HepG2 (cell line): ENCODE data around the gene PARD3. TPM values are rescaled to one million over a fixed set of nuclear protein-coding genes. Genes with fewer than 3 reads are reported as not detected.

Experiments used
- ATAC-seq: fragments of 200-7000 bp; cut with Tn5 transposase; 3 replicates; pipeline ENCODE4 v1.9.1; 2020; ENCODE audit warnings: mild to moderate bottlenecking, moderate library complexity
- BruUV-seq: library from RNA; stranded (reverse); fragments of 400-500 nt; replicated peaks from 2 replicates; lab custom pipeline; 2021; lab: Mats Ljungman, UMichigan
- CTCF ChIA-PET: fragments of 300-600 bp; formaldehyde crosslinking; extraction: SDS; loops from one replicate; lab custom pipeline; 2021; ENCODE audit warnings: low total read pairs, inconsistent platforms, low intra/inter-chr PET ratio; lab: Yijun Ruan, JAX
- POLR2A ChIA-PET: fragments of 350-600 bp; sonication (Branson Sonifier 250); formaldehyde crosslinking; loops from one replicate; lab custom pipeline; 2020; ENCODE audit warnings: antibody characterized with exemption, inconsistent platforms; lab: Yijun Ruan, JAX
- DNase-seq: peaks from one replicate; pipeline ENCODE4 v3.0.0-alpha.2; 2015; ENCODE audit warnings: low spot score
- FAIRE-seq: peaks from 3 replicates; lab custom pipeline; 2011; peaks lifted over from hg19 to GRCh38; lab: Jason Lieb, UNC
- H2AFZ ChIP-seq: one replicate; pipeline ENCODE4 v1.6.1; 2011; ENCODE audit warnings: low read length, inconsistent platforms
- H3K27ac ChIP-seq: fragments of 300-600 bp; 3 replicates; pipeline ENCODE4 v1.8.0; 2011; ENCODE audit warnings: mixed run types, mild to moderate bottlenecking, mixed read lengths, low read length, inconsistent platforms; ENCODE audit not compliant: insufficient read depth; ENCODE audit errors: extremely low read length
- H3K27me3 ChIP-seq, 2 experiments: fragments of 200-600 bp in 1 of 2; 2 replicates in 1 of 2; 3 replicates in 1 of 2; pipeline versions ENCODE4 v1.6.0 to v1.8.0; 2011; ENCODE audit warnings: low read length in 2 of 2, mild to moderate bottlenecking in 2 of 2, moderate library complexity in 2 of 2, inconsistent platforms in 1 of 2; ENCODE audit not compliant: insufficient read depth in 2 of 2, control insufficient read depth in 1 of 2
- H3K36me3 ChIP-seq, 2 experiments: fragments of 200-600 bp in 1 of 2; replicated peaks in 1 of 2; 2 replicates in 1 of 2; 3 replicates in 1 of 2; pipeline versions ENCODE4 v1.5.1 to v1.8.0; 2011; ENCODE audit warnings: low read length in 2 of 2, inconsistent platforms in 1 of 2; ENCODE audit not compliant: insufficient read depth in 2 of 2, control insufficient read depth in 1 of 2
- H3K4me1 ChIP-seq: 2 replicates; pipeline ENCODE4 v1.5.1; 2012; ENCODE audit warnings: low read length, inconsistent platforms; ENCODE audit not compliant: insufficient read depth
- H3K4me2 ChIP-seq: 2 replicates; pipeline ENCODE4 v1.6.0; 2011; ENCODE audit warnings: low read depth, low read length, inconsistent platforms
- H3K4me3 ChIP-seq, 3 experiments: fragments of 200-600 bp in 1 of 3; sonication (generic), shearing (Covaris generic) in 1 of 3; replicated peaks in 1 of 3; 2 replicates each; pipeline ENCODE4 v1.5.1; 2011 to 2016; ENCODE audit warnings: low read length in 3 of 3, inconsistent platforms in 2 of 3, low read depth in 2 of 3, mild to moderate bottlenecking in 2 of 3, control low read depth in 1 of 3, mixed read lengths in 1 of 3; ENCODE audit not compliant: insufficient read depth in 1 of 3
- H3K79me2 ChIP-seq: one replicate; pipeline ENCODE4 v1.6.1; 2011; ENCODE audit warnings: low read length, inconsistent platforms; ENCODE audit not compliant: insufficient read depth
- H3K9ac ChIP-seq: 2 replicates; pipeline ENCODE4 v1.6.0; 2011; ENCODE audit warnings: mild to moderate bottlenecking, low read depth, low read length, inconsistent platforms; ENCODE audit not compliant: insufficient read depth
- H3K9me3 ChIP-seq: 2 replicates; pipeline ENCODE4 v1.5.1; 2012; ENCODE audit warnings: mild to moderate bottlenecking, low read length
- H4K20me1 ChIP-seq: 2 replicates; pipeline ENCODE4 v1.6.0; 2011; ENCODE audit warnings: inconsistent platforms, mild to moderate bottlenecking, low read length, moderate library complexity; ENCODE audit not compliant: insufficient read depth
- BRCA1 ChIP-seq: sonication (generic); formaldehyde crosslinking; IDR thresholded peaks from 2 replicates; pipeline ENCODE4 v1.4.0; 2020; ENCODE audit warnings: missing genetic modification reagents
- HNF4A ChIP-seq: sonication (generic); formaldehyde crosslinking; IDR thresholded peaks from 2 replicates; pipeline ENCODE4 v1.4.0; 2020; ENCODE audit warnings: missing genetic modification reagents
- IKZF4 ChIP-seq: sonication (generic); formaldehyde crosslinking; IDR thresholded peaks from 2 replicates; pipeline ENCODE4 v1.5.1; 2020; ENCODE audit warnings: borderline replicate concordance, mild to moderate bottlenecking, low read depth, missing genetic modification reagents; ENCODE audit errors: not compliant biosample characterization
- KLF13 ChIP-seq: sonication (generic); formaldehyde crosslinking; IDR thresholded peaks from 2 replicates; pipeline ENCODE4 v1.4.0; 2020; ENCODE audit warnings: mild to moderate bottlenecking, missing genetic modification reagents
- SUZ12 ChIP-seq: fragments of 150-350 bp; IDR thresholded peaks from 2 replicates; pipeline ENCODE4 v1.6.1; 2014; ENCODE audit warnings: low read depth, low read length
- ZIK1 ChIP-seq: sonication (generic); formaldehyde crosslinking; IDR thresholded peaks from 2 replicates; pipeline ENCODE4 v1.5.0; 2020; ENCODE audit warnings: mild to moderate bottlenecking, low read depth, missing genetic modification reagents, borderline replicate concordance
- ZNF546 ChIP-seq: sonication (generic); formaldehyde crosslinking; conservative IDR thresholded peaks from 2 replicates; pipeline ENCODE4 v1.8.1; 2023; ENCODE audit warnings: mild to moderate bottlenecking, missing genetic modification reagents
- ZNF562 ChIP-seq: sonication (generic); formaldehyde crosslinking; IDR thresholded peaks from 2 replicates; pipeline ENCODE4 v1.8.0; 2022; ENCODE audit warnings: missing genetic modification reagents, borderline replicate concordance
- ZNF75D ChIP-seq: sonication (generic); formaldehyde crosslinking; IDR thresholded peaks from 2 replicates; pipeline ENCODE4 v1.8.1; 2023; ENCODE audit warnings: missing genetic modification reagents, mild to moderate bottlenecking, borderline replicate concordance
- ZNF775 ChIP-seq: sonication (generic); formaldehyde crosslinking; IDR thresholded peaks from 2 replicates; pipeline ENCODE4 v1.4.0; 2020; ENCODE audit warnings: missing genetic modification reagents, mild to moderate bottlenecking, moderate library complexity, borderline replicate concordance
- ZNF788 ChIP-seq: sonication (generic); formaldehyde crosslinking; IDR thresholded peaks from 2 replicates; pipeline ENCODE4 v1.5.0; 2020; ENCODE audit warnings: mild to moderate bottlenecking, missing genetic modification reagents, borderline replicate concordance
- ZSCAN21 ChIP-seq: sonication (generic); formaldehyde crosslinking; IDR thresholded peaks from 2 replicates; pipeline ENCODE4 v1.8.0; 2022; ENCODE audit warnings: mild to moderate bottlenecking, missing genetic modification reagents, moderate library complexity, borderline replicate concordance
- WGBS: methylation state at CpG from one replicate; pipeline ENCODE4 v1.1.6; 2017; ENCODE audit warnings: low lambda C conversion rate; 5-methylcytosine and 5-hydroxymethylcytosine counted together
- in situ Hi-C: cut with HindIII; loops from 2 replicates; pipeline ENCODE4 v1.10.0; 2017; ENCODE audit warnings: low pct_unique_long_range_greater_than_20kb; ENCODE audit not compliant: extremely low pct_ligation_motif_present
- intact Hi-C: fragments of 100-400 bp; cut with micrococcal nuclease; formaldehyde crosslinking; loops from one replicate; pipeline ENCODE4 v1.10.0; 2022; ENCODE audit not compliant: unreplicated experiment
- polyA plus RNA-seq, 8 experiments: library from polyadenylated mRNA; depleted of rRNA in 3 of 8; stranded (reverse) in 7 of 8; unstranded in 1 of 8; fragments of >200 nt; fragmentation: Illumina TruSeq in 4 of 8; extraction: Trizol in 4 of 8; gene quantifications; 2 replicates each; pipeline versions ENCODE4 v1.2.1 to v1.2.3, GENCODE V29; 2011 to 2016; ENCODE audit warnings: low read depth in 4 of 8, missing spikeins in 1 of 8, mixed read lengths in 1 of 8; ENCODE audit not compliant: insufficient read depth in 1 of 8
- total RNA-seq, 5 experiments: library from RNA; depleted of rRNA; stranded (reverse); fragments of >200 nt; fragmentation: Illumina TruSeq; extraction: Trizol; gene quantifications; 2 replicates each; pipeline ENCODE4 v1.2.3, GENCODE V29; 2016; ENCODE audit warnings: low read depth in 1 of 5

Gene PARD3
- total and polyA plus RNA-seq, 2 of the 13 experiments (the other 11 are each of a cell fraction or from before 2014, with no cell fraction given): 40.9 to 60.0 TPM

DNA sequence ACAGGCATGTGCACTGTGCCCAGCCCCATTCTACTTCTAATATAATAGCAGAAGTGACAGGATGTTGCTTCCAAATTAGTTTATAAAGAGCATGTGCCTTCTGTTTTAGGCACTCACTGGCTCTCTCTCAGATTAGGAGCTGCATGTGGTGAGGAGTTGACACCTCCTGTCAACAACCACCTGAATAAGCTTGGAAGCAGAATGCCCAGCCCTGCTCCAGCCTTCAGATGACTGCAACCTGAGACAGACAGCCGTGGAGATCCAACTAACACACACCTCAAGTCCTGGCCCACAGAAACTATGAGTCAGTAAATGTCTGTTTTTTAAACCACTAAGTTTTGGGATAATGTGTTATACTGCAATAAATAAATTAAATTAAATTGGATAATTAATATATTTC, 54.5 kb downstream of the PARD3 start:
- H2AFZ ChIP-seq: no peak overlapping the region
- peaks cover 92% of the 10 kb centered on the region for H3K79me2 ChIP-seq
- H3K4me3 ChIP-seq: no peak overlapping the region
- in situ Hi-C loops (no loop called here), intact Hi-C loops (no loop called here)
- H3K4me1 ChIP-seq: peaks cover 60% of the 10 kb centered on the region
- no peaks in the 10 kb centered on the region for H3K36me3 ChIP-seq
- DNase-seq (no peak), ATAC-seq (no peak), FAIRE-seq (no peak)
- H3K27me3 ChIP-seq: no peaks in the 10 kb centered on the region
- H3K9ac ChIP-seq: no peak overlapping the region
- H3K4me2 ChIP-seq: no peak overlapping the region
- no peak overlapping the region for H3K27ac ChIP-seq
- 100% methylated on average over 1 of the region's 1 CpG for WGBS
- H4K20me1 ChIP-seq: peaks cover 30% of the 10 kb centered on the region
- BruUV-seq: no TSS peak
- TF ChIP-seq IKZF4 (no peak), ZNF775 (CRISPR knock-in tag) (no peak), ZNF75D (CRISPR knock-in tag) (no peak), ZNF562 (CRISPR knock-in tag) (no peak), ZIK1 (CRISPR knock-in tag) (no peak), BRCA1 (CRISPR knock-in tag) (no peak)
- POLR2A ChIA-PET: interaction anchor here (1.3 kb wide), 1 partner anchor 23 kb away, joined by 3 read pairs; no protein-coding TSS in a partner anchor
- H3K9me3 ChIP-seq: no peaks in the 10 kb centered on the region
- CTCF ChIA-PET: no interaction called here

DNA sequence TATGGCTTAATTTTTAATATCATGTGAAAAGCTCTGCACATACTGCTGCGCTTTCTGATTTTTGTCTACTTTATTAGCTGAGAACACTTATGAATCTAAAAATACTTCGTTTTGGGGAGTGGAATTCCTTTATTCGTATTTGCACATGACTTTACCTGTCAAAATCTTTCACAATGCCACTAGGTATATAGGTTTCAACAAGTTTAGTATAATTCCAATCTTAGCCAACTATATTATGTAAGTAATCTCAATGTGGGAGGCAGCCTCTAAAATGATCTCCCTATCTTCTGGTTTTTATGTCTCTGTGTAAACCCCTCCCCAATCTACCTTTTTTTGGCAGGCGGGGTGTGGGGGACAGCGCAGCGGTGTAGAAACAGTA, 55.3 kb downstream of the PARD3 start:
- Histone ChIP-seq H3K4me3 (no peak overlapping the region), H3K9ac (no peak overlapping the region), H3K36me3 (no peaks in the 10 kb centered on the region), H3K4me1 (peaks cover 60% of the 10 kb centered on the region), H3K27me3 (no peaks in the 10 kb centered on the region)
- in situ Hi-C loops (no loop called here), intact Hi-C loops (no loop called here)
- FAIRE-seq (no peak), DNase-seq (no peak), ATAC-seq (no peak)
- no TSS peak for BruUV-seq
- POLR2A ChIA-PET: interaction anchor here (1.3 kb wide), 1 partner anchor 23 kb away, joined by 3 read pairs; no protein-coding TSS in a partner anchor
- CTCF ChIA-PET: no interaction called here
- no peak for TF ChIP-seq ZNF788 (CRISPR knock-in tag)
- no peak for TF ChIP-seq HNF4A (CRISPR knock-in tag)
- no peak for TF ChIP-seq ZSCAN21 (CRISPR knock-in tag)
- no peak for TF ChIP-seq ZNF546
- TF ChIP-seq SUZ12: no peak
- no peak for TF ChIP-seq KLF13 (CRISPR knock-in tag)
- TF ChIP-seq, all 625 proteins: peak for 0
- Histone ChIP-seq H3K9me3 (no peaks in the 10 kb centered on the region), H3K27ac (no peak overlapping the region), H3K4me2 (no peak overlapping the region), H4K20me1 (peaks cover 25% of the 10 kb centered on the region), H2AFZ (no peak overlapping the region), H3K79me2 (peaks cover 91% of the 10 kb centered on the region)
- 93% methylated on average over 6 of the region's 6 CpGs for WGBS
